HT1080 (cell line): Measurements from ENCODE around the gene DGCR8. TPM values are rescaled to one million over a fixed set of nuclear protein-coding genes. Genes with fewer than 3 reads are reported as not detected.

Experiments used
- DNase-seq: peaks from one replicate; pipeline ENCODE4 v3.0.0-alpha.2; 2015; ENCODE audit warnings: low read depth
- total RNA-seq: library from RNA; depleted of rRNA; stranded (reverse); fragments of >200 nt; shearing (Covaris generic); gene quantifications from 2 replicates; pipeline ENCODE4 v1.2.3, GENCODE V29; 2014

DGCR8 gene
- total RNA-seq, 1 experiment from 2014 or later, result 25.9 TPM

- DNase-seq, result no peak
These were observed 56.0 kb downstream of the DGCR8 start for GRCh38 chr22:20135806-20136602.

- no peak for DNase-seq
These were observed 56.5 kb downstream of the DGCR8 start for GRCh38 chr22:20136603-20136873.

- no peak for DNase-seq
These were observed 57.1 kb downstream of the DGCR8 start for GRCh38 chr22:20137113-20137512.

GRCh38 chr22:20137671-20138416 lies 57.8 kb downstream of the DGCR8 start:
- DNase-seq, result no peak

- no peak for DNase-seq
These were observed 58.3 kb downstream of the DGCR8 start for GRCh38 chr22:20138417-20138738.

GRCh38 chr22:20138868-20139267 lies 58.8 kb downstream of the DGCR8 start:
- no peak for DNase-seq

- DNase-seq, result no peak
These were observed 59.5 kb downstream of the DGCR8 start for GRCh38 chr22:20139391-20140106.

GRCh38 chr22:20140107-20140445 lies 60.0 kb downstream of the DGCR8 start:
- DNase-seq, result no peak

GRCh38 chr22:20140521-20140964 lies 60.5 kb downstream of the DGCR8 start:
- DNase-seq, result no peak

- no peak for DNase-seq
These were observed 61.4 kb downstream of the DGCR8 start for GRCh38 chr22:20141186-20142077.

GRCh38 chr22:20142711-20143621 lies 62.9 kb downstream of the DGCR8 start:
- DNase-seq, result no peak

GRCh38 chr22:20143883-20144665 lies 64.0 kb downstream of the DGCR8 start:
- no peak for DNase-seq

- DNase-seq, result no peak
These were observed 65.3 kb downstream of the DGCR8 start for GRCh38 chr22:20145206-20145831.

- no peak for DNase-seq
These were observed 65.8 kb downstream of the DGCR8 start for GRCh38 chr22:20145832-20146223.

- DNase-seq, result no peak
These were observed 66.7 kb downstream of the DGCR8 start for GRCh38 chr22:20146777-20147176.

- no peak for DNase-seq
These were observed 67.4 kb downstream of the DGCR8 start for GRCh38 chr22:20147237-20147988.

GRCh38 chr22:20148414-20148813 lies 68.4 kb downstream of the DGCR8 start:
- no peak for DNase-seq
